Stimulated activated CD4-positive, alpha-beta T cell treated with anti-CD3 and anti-CD28 coated beads, Interleukin-4, amount 100 ng/mL, for 1 hour (primary cell): Measurements from ENCODE around the gene ATP13A3.

Experiments used
- DNase-seq: peaks from one replicate; pipeline ENCODE4 v3.0.0-alpha.2; 2020

The ATP13A3 gene

GRCh38 chr3:194387926-194388418 is 98.8 kb downstream of the ATP13A3 start:
- DNase-seq = no peak

DNA sequence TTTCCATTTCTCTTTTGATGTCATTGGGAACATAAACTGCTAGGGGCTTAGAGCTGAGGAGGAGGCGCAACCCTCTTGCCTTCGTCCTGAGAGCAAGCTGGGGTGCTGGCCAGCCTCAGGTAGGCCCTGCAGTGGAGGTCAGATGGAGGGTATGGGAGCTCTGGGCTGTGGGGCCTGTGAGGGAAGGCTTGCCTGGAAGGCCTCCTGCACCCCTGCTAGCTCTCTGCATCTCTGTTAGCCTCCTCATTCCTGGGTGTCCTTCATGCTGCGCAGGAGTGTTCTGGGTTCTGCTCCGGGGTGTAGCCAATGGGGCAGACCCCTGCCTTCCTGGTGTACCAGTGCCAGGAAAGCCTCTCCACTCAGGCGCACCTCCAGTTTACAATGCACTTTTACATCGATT is 99.5 kb downstream of the ATP13A3 start:
- no peak for DNase-seq

DNA sequence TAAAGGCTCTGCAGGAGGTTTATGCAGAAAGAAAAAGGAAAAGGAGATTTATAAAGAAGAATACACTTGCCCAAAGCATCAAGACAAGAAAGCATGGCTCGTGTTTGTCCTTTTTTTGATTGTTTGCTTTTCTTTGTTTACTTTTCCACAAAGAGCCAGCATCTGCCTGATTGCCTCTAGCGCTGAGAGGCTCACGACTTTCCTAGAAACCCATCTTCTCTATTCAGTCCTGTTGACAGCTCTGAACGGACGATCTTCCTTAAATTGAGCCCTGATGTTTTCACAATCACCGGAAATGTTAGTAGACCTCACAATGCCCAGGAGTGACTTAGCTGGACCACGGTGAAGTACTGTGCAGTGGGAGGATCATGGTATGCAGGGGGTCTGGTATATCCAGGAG is 100.2 kb downstream of the ATP13A3 start:
- DNase-seq = no peak

GRCh38 chr3:194386066-194386465 is 100.7 kb downstream of the ATP13A3 start:
- no peak for DNase-seq

- no peak for DNase-seq
Measured at GRCh38 chr3:194384569-194385001, 102.2 kb downstream of the ATP13A3 start.

GRCh38 chr3:194384156-194384555 is 102.6 kb downstream of the ATP13A3 start:
- DNase-seq = no peak

DNA sequence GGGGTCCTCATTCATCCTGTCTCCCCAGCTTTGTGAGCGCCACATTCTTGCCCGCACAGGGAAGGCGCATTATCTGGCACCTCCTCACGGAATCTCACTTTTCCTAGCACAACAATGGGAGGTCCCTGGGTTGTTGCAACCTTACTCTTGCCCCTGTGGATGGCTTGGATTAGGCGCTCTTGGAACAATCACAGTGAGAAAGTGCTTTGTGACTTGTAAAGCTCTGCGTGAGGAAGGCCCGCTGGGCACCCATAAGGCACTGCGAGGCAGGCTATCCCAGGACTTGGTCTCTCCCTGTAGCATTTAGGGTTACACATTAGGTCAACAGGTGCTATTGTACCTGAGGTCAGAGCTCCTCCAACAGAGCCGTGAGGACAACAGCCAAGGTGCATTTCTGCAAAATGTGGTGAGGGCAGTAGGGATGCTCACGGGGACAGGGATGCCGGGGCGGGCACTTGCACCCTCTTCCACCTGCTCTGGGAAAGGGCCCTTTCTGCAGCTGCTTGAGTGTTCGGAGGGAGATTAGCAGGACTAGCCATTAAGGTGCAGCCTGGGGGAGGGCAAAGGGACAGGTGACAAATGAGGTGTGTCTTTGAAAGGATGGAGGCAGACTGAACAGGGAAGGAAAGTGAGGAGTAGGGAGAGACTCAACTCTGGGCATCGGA is 103.4 kb downstream of the ATP13A3 start:
- DNase-seq = no peak

GRCh38 chr3:194382892-194383223 is 103.9 kb downstream of the ATP13A3 start:
- DNase-seq = no peak

- no peak for DNase-seq
Measured at GRCh38 chr3:194382196-194382891, 104.5 kb downstream of the ATP13A3 start.

GRCh38 chr3:194381460-194381875 is 105.3 kb downstream of the ATP13A3 start:
- DNase-seq = no peak

DNA sequence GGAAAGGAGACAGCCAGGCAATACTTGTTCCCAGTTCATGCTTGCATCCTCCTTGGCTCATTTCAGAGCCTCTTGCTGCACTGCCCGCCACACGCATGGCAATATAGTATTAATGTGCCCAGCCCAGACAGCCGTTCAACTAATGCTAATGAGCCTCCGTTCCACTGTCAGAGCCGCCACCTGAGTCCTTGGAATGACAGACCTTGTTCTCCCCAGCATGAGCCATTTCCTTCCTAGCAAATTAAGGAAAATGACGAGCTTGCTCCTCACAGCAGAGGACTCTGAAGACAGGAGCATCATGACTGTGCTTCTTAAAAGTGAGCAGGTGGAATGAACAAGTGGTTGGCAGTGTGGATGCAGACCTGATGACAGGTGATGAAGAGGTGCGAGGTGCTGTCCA is 106.5 kb downstream of the ATP13A3 start:
- DNase-seq = no peak

DNA sequence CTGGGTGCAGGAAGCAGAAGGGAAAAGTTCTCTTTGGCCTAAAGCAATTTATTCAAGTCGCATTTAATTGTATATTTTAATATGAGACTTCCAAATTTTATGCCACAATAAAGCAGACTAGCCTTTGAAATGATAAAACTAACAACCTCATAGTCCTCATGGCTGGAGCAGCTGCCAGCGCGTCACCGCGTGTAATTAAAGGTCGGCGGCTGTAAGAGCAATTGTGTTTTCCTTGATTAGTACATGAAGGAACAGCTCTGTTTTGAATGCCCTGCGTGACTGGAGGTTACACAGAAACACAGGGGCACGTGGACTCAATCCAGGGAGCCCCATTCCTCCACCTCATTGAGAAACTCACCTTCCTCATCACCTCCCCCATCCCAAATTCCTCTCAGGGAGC is 107.2 kb downstream of the ATP13A3 start:
- DNase-seq = no peak

GRCh38 chr3:194379231-194379630 is 107.6 kb downstream of the ATP13A3 start:
- DNase-seq = no peak

GRCh38 chr3:194377708-194378107 is 109.1 kb downstream of the ATP13A3 start:
- no peak for DNase-seq

- no peak for DNase-seq
Measured at GRCh38 chr3:194376241-194376560, 110.6 kb downstream of the ATP13A3 start.

DNA sequence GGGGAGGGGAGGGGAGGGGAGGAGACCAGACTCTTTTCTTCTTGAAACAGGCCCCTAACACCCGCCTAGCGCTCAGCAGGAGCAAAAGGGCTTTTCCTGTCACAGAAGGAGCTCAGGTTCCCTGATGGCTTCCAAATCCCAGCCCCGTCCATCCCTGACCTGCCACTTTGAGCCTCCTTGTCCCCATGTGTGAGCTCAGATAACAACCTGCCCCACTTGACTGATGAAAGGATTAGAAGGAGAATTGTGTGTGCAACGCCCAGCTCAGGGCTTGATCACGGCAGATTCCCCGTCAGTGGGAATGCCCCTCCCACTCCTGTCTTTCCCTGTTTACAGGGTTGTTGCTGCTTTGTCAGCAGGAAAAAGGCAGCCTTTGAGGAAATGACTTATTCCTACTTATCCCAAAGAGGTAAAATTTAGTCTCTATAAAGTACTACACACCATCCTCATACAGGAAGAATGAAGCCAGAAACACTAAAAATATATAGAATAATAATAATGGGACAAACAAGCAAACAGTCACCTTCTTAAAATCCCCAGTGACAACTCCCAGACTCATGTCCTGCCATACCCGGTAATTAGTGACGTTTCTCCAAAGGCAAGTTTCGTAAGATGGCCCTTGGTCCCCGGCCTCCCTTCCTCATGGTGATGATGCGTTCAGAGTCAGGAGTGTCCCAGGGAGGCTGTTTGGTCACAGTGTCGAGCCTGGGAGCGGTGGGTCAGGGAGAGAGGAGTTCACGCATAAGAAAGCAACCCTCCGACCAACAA is 111.1 kb downstream of the ATP13A3 start:
- no peak for DNase-seq

GRCh38 chr3:194374935-194375334 is 111.9 kb downstream of the ATP13A3 start:
- no peak for DNase-seq

DNA sequence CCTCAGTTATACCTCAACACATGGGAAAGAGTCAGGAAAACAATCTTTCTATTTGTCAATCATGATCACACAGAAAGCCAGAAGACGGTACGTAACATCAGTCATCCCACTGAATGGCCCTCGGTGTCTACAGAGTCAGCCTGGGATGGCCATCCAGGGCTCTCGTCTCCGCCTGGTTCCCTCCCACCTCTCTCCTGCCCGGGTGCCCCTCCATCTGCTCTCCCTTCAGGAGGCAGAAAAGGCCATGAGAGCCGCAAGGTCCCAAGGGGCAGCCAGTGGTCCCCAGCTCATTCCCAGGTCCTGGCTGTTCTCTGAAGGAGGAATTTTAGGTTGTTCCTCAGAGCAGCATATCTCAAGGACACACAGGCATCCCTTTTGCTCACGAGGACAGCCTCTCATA is 112.9 kb downstream of the ATP13A3 start:
- no peak for DNase-seq

DNA sequence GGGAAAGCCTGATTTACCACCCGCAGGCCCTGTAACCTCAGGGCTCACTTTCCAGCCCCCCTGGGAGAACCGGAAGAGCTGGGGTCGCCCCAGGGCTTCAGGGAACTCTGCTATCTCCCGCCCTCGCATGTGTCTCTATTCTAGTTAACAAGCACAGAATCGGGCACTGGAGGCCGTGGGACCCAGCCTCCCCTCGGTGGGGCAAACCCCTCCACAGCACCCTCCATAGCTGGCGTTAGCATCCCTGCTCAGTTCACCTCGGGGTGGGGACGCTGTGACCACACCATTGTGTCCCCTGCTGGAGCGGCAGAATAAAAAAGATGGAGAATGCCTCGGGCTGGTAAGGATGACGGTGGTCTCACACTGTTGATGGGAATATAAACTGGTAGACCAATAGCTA is 113.8 kb downstream of the ATP13A3 start:
- DNase-seq = no peak

DNA sequence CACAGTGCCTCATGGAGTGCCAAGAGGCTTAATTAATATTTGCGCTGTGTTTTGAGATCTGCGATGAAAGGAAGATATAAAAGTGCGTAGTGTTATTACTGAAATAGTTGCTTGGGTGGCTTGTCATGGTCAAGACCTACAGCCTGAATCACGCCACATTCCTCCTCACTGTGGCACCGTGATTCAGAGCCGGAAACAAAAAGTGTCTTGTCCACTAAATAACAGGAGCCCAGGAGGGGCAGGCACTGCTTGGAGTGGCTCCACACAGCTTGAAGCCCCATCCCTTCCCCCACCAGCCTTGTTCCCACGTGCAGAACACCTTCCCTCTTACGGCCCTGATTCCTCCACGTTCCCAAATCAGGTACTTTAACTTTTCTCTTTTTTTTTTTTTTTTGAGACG is 116.0 kb downstream of the ATP13A3 start:
- DNase-seq = no peak

DNA sequence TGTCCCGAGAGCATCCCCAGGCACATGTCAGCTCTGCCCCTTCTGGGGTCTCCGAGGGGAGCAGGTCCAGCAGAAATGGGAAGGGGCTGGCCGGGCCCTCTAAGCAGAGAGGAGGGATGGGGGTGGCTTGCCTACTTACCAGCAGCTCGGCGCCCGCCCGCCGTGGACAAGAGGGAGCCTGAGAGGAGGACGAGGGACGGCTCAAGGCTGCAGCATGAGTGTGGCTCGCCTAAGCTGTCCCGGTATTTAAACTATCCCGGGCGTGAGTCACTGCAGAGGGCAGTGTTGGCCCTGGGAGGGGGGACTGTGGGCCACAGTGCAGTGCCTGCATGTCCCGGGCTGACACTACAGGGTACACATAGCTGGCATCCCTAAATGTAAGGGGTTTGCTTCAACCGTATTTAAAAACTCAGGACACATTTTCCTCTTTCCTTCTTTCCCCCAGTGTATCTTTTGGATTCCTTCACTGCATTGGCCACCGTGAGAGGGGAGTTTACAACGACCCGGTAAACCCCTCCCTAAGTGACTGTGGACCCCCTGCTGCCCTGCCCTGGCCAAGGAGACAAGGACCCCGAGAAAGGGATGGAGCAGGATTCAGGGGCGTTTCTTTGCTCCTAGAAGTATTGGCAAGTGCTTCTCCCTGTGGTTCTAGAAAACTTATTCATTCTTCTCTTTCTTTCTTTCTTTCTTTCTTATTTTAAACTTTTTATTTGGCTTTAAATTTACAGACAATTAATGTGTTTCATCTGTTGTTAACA is 117.1 kb downstream of the ATP13A3 start, which contains the start of gene LRRC15:
Gene LRRC15, minus strand, starts transcription at position 222 of the 758 bp plus-strand sequence. CDS start 8,700 bp downstream, outside the sequence.
- no peak for DNase-seq

DNA sequence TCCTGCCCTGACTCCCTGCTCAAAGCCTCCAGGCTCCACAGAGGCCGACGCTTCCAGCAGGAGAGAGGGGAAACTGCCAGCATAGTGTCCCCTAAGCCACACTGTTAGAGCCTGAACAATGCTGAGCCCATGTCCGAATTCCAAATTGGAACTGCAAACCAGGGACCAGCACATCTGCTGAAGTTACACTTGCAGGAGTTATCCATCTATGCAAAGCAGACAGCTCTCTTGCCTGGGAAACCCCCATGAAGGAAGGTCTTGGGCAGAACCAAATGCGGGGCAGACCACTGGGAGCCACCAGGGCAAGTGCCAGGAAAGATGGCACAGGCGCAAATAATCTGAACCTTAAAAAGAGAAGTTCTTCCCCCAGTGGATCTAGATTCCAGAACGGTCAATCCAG is 117.9 kb downstream of the ATP13A3 start:
- no peak for DNase-seq
